ES-I3 (cell line): ENCODE results near the gene IFI27L1.

ENCODE experiments used
- H3K36me3 ChIP-seq: 2 replicates; pipeline ENCODE4 v1.6.1; 2013; ENCODE audit warnings: mild to moderate bottlenecking, low read length, control low read depth, moderate library complexity; ENCODE audit not compliant: insufficient read depth
- H3K4me1 ChIP-seq: 2 replicates; pipeline ENCODE4 v1.6.1; 2013; ENCODE audit warnings: mild to moderate bottlenecking, control low read depth, low read length; ENCODE audit not compliant: insufficient read depth
- H3K9ac ChIP-seq: 2 replicates; pipeline ENCODE4 v1.6.1; 2013; ENCODE audit warnings: low read depth, mild to moderate bottlenecking, low read length, moderate library complexity
- H3K9me3 ChIP-seq: 2 replicates; pipeline ENCODE4 v1.6.1; 2013; ENCODE audit warnings: mild to moderate bottlenecking, low read length, moderate library complexity; ENCODE audit not compliant: control insufficient read depth, insufficient read depth

The IFI27L1 gene

DNA sequence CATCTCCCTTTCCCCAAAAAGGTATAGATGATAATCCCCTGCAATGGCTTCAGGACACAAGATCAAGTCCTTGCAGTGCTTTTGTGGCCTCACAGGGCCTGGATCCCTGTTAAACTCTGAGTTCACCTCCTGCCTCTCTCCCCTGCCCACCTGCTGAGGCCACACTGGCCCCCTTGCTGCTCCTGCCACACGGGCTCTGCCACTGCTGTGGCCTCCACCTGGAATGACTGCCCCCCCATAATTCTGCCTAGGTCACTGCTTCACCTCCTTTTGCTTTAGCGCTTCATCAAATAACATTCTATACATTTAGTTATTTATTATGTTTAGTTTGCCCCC, 28.8 kb downstream of the IFI27L1 start:
- Histone ChIP-seq H3K9me3 (no peaks in the 10 kb centered on the region), H3K9ac (no peak overlapping the region), H3K36me3 (no peaks in the 10 kb centered on the region), H3K4me1 (peaks cover 13% of the 10 kb centered on the region; the same call in 1 of the 2 replicates)

DNA sequence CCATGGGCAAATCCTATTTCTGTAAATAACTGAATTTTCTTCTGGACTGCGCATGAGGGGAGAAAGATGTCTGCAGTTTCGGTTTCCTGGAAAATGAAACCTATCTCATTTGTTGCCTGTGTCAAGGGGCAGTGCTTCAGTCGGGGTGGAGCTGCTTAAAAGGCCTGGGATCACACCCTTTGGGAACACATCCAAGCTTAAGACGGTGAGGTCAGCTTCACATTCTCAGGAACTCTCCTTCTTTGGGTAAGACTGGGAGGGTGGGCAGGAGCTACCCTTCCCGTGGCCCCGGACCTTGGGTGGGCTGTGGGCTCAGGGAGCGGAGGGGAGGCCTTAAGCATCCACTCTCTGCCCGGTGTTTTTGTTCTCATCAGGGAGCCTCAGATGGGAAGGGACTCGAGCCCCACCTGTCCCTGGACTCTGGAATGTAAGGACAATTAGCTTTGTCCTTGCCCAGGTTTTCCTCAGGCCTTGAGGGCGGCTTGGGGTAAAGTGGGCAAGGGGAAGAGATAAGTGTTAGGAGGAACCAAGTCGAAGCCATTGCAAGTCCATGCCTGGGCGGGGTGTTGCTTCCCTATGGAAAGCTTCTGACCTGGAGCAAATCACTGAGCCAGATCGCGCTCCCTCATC, 29.6 kb downstream of the IFI27L1 start, which contains the start of gene IFI27:
IFI27 (plus strand) TSS at position 185 of the 630 bp plus-strand sequence.
- Histone ChIP-seq H3K9me3 (no peaks in the 10 kb centered on the region), H3K4me1 (peaks cover 13% of the 10 kb centered on the region; the same call in 1 of the 2 replicates), H3K36me3 (no peaks in the 10 kb centered on the region), H3K9ac (no peak within 1 kb of the TSS)

DNA sequence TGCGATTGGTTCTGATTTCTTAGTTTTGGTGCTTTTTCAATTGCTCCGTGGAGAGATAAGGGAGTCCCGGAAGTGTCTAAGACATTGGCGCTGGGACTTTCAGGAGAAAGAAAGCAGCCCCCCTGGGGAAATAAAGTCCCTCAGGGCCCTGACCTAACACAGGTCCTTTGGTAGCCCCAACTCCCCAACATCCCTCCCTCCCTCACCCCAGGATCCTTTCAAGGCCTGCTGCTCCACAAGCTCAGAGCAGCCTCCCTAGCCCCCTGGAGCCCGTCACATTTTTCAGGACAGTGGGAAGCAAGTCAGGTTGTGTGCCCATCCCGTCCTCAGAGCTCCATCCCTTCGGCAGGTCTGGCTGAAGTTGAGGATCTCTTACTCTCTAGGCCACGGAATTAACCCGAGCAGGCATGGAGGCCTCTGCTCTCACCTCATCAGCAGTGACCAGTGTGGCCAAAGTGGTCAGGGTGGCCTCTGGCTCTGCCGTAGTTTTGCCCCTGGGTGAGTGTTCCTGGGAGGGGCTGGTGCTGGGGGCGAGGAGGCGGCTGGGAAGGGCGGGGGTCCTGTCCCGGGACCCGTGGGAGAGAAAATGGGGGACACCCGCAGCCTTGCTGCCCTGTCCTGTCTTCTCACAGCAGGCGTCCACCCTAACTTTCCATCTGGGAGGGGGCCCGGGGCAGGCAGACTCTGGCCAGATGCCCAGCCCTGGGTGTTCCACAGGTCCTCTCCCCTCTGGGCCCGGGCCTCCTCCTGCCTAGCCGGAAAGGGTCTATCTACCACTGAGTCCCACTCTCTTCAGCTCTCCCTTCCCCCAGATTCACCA, 30.4 kb downstream of the IFI27L1 start:
- Histone ChIP-seq H3K4me1 (peaks cover 13% of the 10 kb centered on the region; the same call in 1 of the 2 replicates), H3K9me3 (no peaks in the 10 kb centered on the region), H3K36me3 (no peaks in the 10 kb centered on the region), H3K9ac (no peak overlapping the region)

DNA sequence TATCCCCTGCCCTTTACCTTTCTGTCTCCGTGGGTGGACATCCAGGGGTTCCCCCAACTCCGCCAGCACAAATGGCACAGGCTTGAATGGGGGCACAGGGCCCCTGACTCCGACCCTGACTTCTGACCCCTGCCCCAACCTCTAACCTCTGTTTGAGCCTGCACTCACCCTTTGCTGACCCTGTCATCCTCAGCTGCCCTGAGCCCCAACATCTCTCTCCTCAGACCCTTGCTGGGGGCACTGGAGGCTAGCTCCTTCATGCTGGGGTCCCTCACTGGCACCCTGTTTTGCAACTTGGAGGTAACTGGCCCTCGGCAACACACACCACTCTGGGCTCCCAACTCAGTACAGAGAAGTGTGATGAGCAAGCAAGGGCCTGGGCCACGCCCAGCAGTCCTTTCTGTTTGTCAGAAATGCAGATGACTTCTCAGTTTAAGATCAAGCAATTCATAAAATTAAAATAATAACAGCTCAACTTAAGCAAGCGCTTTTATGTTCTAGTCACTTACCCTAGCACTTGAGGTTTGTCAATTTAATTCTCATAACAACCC, 31.5 kb downstream of the IFI27L1 start:
- Histone ChIP-seq H3K36me3 (no peaks in the 10 kb centered on the region), H3K9ac (no peak overlapping the region), H3K4me1 (peaks cover 13% of the 10 kb centered on the region; the same call in 1 of the 2 replicates), H3K9me3 (no peaks in the 10 kb centered on the region)

DNA sequence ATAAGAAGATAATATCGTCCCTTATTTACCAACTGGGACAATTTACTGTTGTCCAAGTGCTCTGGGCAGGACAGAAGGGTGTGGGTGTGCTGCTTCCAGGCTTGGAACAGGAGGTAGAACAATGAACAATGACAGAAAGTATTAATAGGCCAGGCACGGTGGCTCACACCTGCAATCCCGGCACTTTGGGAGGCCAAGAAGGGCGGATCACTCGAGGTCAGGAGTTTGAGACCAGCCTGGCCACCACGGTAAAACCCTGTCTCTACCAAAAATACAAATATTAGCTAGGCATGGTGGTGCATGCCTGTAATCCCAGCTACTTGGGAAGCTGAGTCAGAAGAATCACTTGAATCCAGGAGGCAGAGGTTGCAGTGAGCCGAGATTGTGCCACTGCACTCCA, 32.0 kb downstream of the IFI27L1 start:
- peaks cover 13% of the 10 kb centered on the region; the same call in 1 of the 2 replicates for H3K4me1 ChIP-seq
- H3K9ac ChIP-seq = no peak overlapping the region
- H3K9me3 ChIP-seq = no peaks in the 10 kb centered on the region
- no peaks in the 10 kb centered on the region for H3K36me3 ChIP-seq

DNA sequence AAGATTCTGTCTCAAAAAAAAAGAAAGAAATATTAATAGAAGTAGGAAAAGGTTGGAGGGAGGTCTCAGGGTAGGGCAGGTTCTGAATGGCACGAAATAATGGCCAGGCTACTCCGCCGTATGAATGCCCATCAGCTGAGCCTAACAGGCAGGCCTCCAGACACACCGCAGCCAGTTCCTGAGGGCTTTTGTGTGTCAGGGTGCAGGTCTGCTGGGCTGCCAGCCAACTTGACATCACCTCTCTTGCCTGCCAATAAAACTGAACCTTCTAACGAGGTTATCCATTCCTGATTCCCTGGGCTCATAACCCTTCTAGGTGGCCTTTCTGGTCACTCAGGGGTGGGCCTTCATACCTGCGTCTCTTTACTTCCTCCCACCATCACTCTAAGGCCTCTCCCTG, 32.4 kb downstream of the IFI27L1 start:
- H3K9ac ChIP-seq = no peak overlapping the region
- H3K36me3 ChIP-seq = no peaks in the 10 kb centered on the region
- H3K4me1 ChIP-seq = peaks cover 13% of the 10 kb centered on the region; the same call in 1 of the 2 replicates
- no peaks in the 10 kb centered on the region for H3K9me3 ChIP-seq

DNA sequence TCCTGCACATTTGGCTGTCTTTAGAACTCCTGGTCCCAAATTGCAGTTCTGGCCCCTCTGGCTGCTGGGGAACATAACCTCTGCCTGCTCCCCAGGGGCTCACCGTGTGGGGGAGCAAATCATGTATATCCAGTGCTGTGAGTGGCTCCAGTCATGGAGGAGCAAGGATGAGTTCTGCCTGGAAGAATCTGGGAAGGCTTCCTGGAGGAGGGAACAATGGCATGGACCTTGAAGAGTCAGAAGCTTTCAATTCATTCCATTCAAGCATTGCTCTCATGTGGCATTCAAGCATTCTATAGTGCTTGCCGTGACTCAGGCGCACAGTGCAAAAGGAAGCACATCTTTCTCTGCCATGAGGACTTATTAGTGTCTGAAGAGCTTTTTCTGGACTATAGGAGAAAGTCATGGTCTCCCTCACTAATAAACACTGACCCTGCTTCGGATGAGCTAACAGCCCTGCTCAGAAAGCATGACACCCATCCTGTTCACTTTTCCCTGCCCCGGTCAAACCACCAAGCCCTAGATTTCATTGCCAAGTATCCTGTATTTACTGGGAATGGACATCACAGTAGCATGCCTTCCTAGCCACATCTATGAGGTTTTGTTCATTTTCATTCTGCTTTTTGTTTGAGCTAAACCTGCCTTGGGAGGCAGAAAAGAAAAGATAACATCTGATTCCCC, 32.9 kb downstream of the IFI27L1 start:
- H3K9ac ChIP-seq = no peak overlapping the region
- no peaks in the 10 kb centered on the region for H3K9me3 ChIP-seq
- no peaks in the 10 kb centered on the region for H3K36me3 ChIP-seq
- H3K4me1 ChIP-seq = peaks cover 13% of the 10 kb centered on the region; the same call in 1 of the 2 replicates

DNA sequence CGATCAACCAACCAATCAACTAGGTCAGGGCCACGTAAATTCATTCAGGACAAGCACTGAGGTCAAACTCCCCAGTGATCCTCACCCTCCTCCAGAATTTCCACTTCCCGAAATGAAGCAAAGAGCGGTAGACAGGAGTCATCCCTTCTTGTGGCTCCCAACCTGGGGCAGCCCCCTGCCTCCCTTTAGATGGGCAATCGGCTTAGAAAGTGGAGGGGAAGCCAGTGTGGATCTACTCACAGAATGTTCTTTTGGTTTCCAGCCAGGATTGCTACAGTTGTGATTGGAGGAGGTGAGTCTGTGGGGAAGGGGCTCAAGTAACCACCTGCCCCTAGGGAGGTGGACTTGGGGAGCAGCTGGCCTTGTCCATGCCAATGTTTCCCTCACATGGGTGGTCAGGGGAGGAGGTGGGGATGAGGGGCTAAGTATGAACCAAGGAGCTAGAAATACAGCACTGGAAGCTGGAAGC, 33.5 kb downstream of the IFI27L1 start:
- Histone ChIP-seq H3K9me3 (no peaks in the 10 kb centered on the region), H3K4me1 (peaks cover 9% of the 10 kb centered on the region; the same call in 1 of the 2 replicates), H3K9ac (no peak overlapping the region), H3K36me3 (no peaks in the 10 kb centered on the region)

DNA sequence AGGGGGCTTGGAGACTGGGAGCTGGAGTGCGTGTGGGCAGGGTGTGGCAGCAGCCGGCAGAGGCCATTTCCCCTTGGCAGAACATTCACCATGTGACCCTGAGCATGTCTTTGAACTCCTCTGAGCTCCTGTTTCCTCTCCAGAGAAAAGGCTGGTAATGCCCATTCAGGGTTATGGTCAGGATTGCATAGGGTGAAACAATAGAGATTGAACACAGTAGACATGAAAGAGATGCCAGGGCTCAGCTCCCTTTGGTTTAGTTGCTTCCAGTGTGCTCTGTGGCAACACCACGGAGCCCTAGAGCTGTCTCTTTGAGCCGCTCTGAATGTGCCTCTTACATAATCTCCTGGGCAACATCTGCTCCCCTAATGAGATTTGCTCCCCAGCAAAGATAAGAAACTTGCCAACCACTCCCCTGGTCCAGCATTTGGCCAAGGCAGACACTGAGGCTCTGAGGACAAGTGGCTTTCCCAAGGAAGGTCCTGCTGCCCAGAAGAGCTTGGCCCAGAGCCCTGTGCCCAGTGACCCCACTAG, 34.0 kb downstream of the IFI27L1 start:
- Histone ChIP-seq H3K9ac (no peak overlapping the region), H3K36me3 (no peaks in the 10 kb centered on the region), H3K9me3 (no peaks in the 10 kb centered on the region), H3K4me1 (peaks cover 8% of the 10 kb centered on the region; the same call in 1 of the 2 replicates)

DNA sequence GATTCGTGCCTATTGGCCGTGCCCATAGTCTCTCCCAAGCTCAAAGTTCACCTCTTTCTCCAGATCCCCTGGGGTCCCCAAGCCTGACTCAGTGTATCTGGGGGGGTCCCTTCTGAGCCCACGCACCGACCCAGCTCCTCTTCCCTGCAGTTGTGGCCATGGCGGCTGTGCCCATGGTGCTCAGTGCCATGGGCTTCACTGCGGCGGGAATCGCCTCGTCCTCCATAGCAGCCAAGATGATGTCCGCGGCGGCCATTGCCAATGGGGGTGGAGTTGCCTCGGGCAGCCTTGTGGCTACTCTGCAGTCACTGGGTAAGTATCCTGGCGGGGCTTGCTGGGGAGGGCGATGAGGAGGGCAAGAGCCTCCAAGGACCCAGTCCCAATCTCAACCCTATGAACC, 34.5 kb downstream of the IFI27L1 start:
- no peaks in the 10 kb centered on the region for H3K36me3 ChIP-seq
- no peak overlapping the region for H3K9ac ChIP-seq
- peaks cover 3% of the 10 kb centered on the region; the same call in 1 of the 2 replicates for H3K4me1 ChIP-seq
- H3K9me3 ChIP-seq = no peaks in the 10 kb centered on the region

DNA sequence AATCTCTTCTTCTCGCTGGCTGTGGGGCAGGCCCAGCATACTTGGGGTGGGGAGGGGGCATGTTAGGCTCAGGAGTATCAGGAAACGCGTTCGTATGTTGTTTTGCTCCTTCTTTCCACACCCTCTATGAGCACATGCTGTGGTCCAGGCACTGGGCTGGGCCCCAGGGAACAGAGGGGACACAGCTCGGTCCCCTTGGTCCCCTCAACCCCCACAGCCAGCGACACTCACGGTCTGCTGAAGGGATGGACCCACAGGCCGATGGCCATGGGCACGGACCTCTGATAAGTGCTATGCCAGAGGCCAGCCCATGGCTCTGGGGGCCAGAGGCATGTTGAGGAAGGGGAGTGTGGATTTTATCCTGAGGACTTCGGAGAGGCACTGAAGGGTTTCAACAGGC, 35.6 kb downstream of the IFI27L1 start:
- Histone ChIP-seq H3K9ac (no peak overlapping the region), H3K36me3 (no peaks in the 10 kb centered on the region), H3K4me1 (no peaks in the 10 kb centered on the region), H3K9me3 (no peaks in the 10 kb centered on the region)

DNA sequence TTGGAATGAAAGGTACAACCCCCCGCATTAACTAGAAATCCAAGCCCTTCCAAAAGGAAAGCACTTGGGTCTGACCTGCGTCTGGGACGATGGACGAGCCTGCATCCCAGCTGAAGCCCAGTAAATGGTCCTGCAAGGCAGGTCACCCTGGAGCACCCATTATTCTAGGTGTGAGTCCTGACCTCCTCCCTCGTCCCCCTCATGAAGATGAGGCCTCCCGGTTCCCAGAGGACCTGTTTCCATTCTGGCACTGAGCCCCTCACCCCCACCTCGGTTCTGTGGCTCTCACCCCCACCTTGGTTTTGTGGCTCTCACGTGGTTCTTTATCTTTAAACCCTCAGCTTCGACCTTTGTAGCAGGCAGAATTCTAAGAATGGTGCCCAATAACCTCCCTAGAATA, 36.7 kb downstream of the IFI27L1 start:
- no peaks in the 10 kb centered on the region for H3K36me3 ChIP-seq
- H3K9me3 ChIP-seq = no peaks in the 10 kb centered on the region
- H3K9ac ChIP-seq = no peak overlapping the region
- H3K4me1 ChIP-seq = no peaks in the 10 kb centered on the region

DNA sequence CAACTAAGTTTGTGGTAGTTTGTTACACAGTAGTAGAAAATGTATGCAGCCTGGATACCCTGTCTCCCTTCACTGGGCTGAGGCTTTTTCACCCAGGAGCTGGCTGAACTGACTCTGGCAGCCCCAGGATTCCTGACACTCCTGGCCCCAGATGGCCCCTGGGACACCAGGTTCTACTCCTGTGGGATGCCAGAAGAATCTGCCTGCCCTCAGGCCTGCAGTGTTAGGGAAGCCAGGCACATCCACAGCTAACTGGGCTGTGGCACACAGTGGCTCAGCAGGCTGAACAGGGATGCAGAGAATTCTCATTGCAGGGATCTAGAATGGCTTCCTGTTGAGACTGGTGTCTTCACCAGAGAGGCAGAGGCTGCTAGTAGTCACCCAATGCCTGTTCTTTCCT, 38.0 kb downstream of the IFI27L1 start:
- H3K9ac ChIP-seq = no peak overlapping the region

DNA sequence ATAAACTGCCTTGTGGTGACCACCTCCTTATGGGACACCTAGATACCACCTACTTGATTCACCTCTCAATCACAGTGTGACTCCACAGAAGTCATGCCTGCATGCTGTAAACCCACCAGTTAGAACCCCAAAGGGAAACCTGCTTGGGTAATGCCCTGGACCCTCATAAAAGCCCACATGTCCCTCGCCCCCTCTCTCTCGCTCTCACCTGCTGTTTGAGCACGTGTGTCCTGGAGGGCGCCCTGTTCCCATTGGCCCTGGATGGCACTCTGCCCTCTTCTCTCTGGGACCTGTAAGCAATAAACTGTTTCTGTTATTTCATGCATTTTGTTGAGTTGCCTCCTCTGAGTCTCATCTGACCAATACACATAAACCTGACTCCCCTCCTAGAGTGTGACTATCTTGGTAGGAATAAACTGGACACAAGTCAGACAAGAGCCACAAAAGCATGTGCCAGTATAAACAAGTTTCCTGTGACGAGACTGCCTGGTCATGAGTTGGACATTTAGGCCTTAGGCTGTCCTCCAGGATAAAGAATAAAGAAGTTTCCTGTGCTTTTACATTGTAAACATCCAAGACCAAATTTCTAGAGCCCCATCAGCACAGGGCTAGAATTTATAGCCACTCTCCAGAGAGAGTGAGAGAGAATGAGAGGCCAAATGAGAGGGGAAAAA, 39.7 kb downstream of the IFI27L1 start:
- Histone ChIP-seq H3K36me3 (no peaks in the 10 kb centered on the region), H3K4me1 (no peaks in the 10 kb centered on the region), H3K9ac (no peak overlapping the region), H3K9me3 (no peaks in the 10 kb centered on the region)

More for the DNA sequence above, 38.0 kb downstream of the IFI27L1 start:
- Histone ChIP-seq H3K36me3 (no peaks in the 10 kb centered on the region), H3K9me3 (no peaks in the 10 kb centered on the region), H3K4me1 (no peaks in the 10 kb centered on the region)
